ENCODE measurements around the gene USP6.
A peak's percentile ranks its signal among the peaks of the same experiment; 100 is the strongest.
"Not testable (repeated sequence)": the region's sequence is repeated elsewhere in the genome, so short reads cannot be mapped to it uniquely, and the experiment has no call there.

Gene USP6

DNA sequence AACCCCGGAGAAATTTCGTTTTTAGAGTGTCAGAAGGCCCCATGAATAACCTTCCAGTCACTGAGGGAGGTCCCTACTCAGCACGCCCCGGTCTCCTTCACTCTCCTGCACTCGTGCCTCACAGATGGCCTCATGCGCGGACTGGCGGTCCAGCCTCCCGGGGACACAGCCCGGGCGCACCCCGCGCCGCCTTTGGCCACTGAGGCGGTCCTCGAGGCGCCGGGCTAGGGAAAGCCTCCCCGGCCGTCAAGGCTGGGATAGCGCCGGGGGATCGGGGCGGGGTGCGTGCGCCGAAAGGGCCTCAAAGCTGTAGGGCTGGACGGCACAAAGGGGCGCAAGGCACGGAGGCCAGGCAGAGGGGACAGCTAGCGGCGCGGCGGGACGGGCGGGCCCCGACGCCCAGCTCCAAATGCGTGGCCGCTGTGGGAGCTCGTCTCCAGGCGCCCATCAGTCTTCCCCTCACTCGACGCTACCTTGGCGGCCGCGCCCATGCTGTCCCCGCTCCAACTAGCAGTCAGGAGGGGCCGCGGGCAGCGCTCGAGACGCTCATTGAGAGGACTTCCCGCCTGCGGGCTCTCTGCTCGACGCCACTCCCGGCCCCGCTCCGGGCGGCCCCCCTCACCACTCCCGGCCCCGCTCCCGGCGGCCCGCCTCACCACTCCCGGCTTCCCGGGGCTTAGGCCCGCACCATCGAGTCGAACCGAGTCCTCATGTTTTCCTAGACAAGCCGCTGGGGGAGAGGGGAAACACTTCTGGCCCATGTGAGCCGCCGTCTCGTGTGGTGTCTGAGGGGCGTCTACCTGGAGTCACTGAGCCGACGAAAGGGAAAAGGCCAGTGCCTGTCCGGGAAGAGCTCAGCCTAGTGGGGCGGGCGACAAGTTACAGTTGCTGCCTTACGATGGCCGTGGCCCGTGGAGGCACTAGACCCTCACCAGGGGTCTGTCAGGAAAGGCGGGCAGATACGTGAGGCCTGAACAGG is at the start of gene USP6:
Gene USP6 (plus strand): TSS at position 360 of the 979 bp plus-strand sequence. CDS start 14,336 bp downstream, outside the sequence.
- DNase-seq (ENCODE audit: low read depth in 2 of 2): no peak
- TF ChIP-seq, protein P1, sequence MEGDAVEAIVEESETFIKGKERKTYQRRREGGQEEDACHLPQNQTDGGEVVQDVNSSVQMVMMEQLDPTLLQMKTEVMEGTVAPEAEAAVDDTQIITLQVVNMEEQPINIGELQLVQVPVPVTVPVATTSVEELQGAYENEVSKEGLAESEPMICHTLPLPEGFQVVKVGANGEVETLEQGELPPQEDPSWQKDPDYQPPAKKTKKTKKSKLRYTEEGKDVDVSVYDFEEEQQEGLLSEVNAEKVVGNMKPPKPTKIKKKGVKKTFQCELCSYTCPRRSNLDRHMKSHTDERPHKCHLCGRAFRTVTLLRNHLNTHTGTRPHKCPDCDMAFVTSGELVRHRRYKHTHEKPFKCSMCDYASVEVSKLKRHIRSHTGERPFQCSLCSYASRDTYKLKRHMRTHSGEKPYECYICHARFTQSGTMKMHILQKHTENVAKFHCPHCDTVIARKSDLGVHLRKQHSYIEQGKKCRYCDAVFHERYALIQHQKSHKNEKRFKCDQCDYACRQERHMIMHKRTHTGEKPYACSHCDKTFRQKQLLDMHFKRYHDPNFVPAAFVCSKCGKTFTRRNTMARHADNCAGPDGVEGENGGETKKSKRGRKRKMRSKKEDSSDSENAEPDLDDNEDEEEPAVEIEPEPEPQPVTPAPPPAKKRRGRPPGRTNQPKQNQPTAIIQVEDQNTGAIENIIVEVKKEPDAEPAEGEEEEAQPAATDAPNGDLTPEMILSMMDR (IDR thresholded peaks at IDR 0.05; ENCODE audit: low read depth, low read length): no peak
- no peak within 1 kb of the TSS for H3K4me3 ChIP-seq (replicated peaks in 1 of 2; ENCODE audit: low read depth in 2 of 2, low read length in 2 of 2)

DNA sequence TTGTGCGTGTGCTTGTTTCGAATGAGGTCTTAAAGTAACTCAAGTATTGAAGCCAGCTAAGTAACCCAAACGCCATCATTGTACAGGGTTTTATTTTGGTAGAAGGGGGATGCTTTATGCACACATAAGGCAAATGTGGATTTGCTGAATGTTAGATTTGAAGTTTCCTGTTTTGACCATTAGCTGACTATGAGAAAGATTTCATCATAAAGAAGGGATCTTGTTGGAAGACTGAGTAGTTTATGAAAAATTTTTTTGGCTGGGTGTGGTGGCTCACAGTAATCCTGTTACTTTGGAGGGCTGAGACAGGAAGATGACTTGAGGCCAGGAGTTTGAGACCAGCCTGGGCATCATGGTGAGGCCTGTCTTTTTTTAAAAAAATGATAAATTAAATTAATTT is 47.6 kb upstream of the USP6 start:
- TF ChIP-seq, protein P1 (IDR thresholded peaks at IDR 0.05; ENCODE audit: low read depth, low read length): no peak
- no peak overlapping the region for H3K4me3 ChIP-seq (replicated peaks in 1 of 2; ENCODE audit: low read depth in 2 of 2, low read length in 2 of 2)
- DNase-seq (ENCODE audit: low read depth in 2 of 2): no peak

DNA sequence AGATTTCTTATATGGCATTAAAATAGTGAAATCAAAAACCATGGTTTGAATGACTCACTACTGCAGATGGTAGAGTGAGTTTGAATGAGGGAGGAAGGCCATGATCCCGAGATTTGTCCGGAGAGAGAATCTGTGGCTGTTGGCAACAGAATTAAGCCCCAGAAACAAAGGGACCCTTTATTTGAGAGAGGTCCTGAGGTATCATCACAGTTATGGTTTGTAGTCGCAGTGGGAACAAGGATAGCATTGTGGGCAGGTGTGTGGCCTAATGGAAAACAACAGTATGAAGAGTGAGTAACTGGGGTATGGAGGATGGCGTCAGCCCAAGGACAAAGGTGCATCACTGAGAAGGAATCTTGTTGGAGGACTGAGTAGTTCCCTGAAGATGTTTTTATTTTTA is 46.1 kb upstream of the USP6 start:
- H3K4me3 ChIP-seq (replicated peaks in 1 of 2; ENCODE audit: low read depth in 2 of 2, low read length in 2 of 2): no peak overlapping the region
- DNase-seq (ENCODE audit: low read depth in 2 of 2): no peak
- TF ChIP-seq, protein P1 (IDR thresholded peaks at IDR 0.05; ENCODE audit: low read depth, low read length): no peak

DNA sequence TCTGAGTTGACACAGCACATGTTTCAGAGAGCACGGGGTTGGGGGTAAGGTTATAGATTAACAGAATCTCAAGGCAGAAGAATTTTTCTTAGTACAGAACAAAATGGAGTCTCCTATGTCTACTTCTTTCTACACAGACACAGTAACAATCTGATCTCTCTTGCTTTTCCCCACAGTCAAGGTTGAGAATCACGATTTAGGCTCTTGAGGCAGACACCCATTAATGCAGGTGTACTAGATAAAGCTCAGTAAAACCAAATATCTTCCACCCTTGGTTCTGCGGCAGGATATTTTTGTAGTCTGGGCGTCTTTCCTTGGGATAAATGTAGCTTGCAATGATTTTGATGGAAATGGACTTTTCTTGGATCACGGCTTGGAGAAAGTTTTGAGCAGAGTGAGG is 40.4 kb upstream of the USP6 start:
- DNase-seq (ENCODE audit: low read depth in 2 of 2); H3K4me3 ChIP-seq (replicated peaks in 1 of 2; ENCODE audit: low read depth in 2 of 2, low read length in 2 of 2): not testable (repeated sequence)

DNA sequence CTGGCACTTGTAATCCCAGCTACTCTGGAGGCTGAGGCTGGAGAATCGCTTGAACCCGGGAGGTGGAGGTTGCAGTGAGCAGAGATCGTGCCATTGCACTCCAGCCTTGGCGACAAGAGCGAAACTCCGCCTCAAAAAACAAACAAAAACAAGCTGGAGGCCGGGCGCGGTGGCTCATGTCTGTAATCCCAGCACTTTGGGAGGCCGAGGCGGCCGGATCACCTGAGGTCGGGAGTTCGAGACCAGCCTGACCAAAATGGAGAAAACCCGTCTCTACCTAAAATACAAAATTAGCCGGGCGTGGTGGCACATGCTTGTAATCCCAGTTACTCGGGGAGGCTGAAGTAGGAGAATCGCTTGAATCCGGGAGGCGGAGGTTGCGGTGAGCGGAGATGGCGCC is 38.6 kb upstream of the USP6 start:
- not testable (repeated sequence) for DNase-seq (ENCODE audit: low read depth in 2 of 2); H3K4me3 ChIP-seq (replicated peaks in 1 of 2; ENCODE audit: low read depth in 2 of 2, low read length in 2 of 2)

DNA sequence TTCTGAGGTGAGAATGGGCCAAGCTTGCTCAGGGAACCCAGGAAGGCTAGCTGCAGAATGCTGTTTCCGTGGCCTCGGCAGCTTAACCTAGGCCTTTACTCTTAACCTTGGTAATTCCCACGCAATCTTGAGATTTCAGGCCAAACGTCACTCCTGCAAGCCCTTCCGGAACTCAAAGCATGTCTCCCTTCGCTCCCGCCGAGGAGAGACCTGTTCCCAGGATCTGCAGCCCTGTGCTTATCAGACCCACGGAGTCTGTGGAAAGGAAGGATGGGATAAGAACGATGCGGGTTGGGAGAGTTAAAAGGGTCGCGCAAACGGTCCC is 38.1 kb upstream of the USP6 start:
- DNase-seq (ENCODE audit: low read depth in 2 of 2): no peak
- peak overlapping the region; percentile 66 to 68 for H3K4me3 ChIP-seq (replicated peaks in 1 of 2; ENCODE audit: low read depth in 2 of 2, low read length in 2 of 2)
- TF ChIP-seq, protein P1 (IDR thresholded peaks at IDR 0.05; ENCODE audit: low read depth, low read length): no peak

DNA sequence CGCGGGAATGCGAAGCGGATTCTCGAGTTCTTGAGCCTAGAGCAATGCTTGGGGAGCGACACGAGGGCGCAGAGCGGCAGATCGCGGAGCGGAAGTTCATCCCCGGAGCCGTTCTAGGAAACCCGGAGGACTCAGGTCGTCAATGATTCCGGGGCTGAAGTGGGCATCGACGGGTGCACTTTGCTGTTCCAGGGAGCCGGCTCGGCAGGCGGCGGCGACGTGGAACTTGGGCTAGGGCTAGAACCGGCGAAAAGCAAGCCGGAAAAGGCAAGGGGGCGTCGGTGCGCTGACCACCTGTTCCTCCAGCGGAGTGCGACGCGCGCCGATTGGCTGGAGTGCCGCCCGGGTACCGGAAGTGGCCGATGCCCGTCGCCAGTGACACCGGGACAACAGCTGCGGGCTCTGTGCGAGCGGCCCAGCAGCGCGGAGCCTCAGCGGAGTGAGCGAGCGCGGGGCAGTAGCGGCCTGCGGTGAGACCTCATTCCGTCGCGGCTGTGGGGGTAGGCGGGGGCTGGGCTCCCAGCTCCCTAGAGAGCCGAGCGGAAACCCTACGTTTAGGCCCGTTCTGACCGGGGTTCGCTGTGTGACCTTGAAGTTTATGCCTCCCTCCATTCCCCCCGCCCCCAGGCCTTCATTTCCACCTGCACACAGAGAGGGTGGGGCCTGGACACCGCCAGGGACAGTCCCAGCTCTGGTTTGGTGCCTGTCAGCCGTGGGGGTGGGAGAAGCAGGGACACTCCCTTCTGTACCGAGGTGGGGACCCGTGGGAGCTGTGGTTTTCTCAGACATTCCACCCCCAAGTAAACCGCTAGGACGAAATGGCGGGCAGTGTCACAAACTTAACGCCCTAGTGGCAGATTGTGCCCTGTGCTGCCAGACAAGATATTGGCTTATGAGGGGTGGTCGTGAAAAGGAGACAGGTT is 37.5 kb upstream of the USP6 start, which contains the start of gene ZFP3:
Gene ZFP3 (plus strand): TSS at position 362 of the 923 bp plus-strand sequence. CDS start 13,038 bp downstream, outside the sequence.
- DNase-seq (ENCODE audit: low read depth in 2 of 2): peak; percentile 83
- TF ChIP-seq, protein P1 (IDR thresholded peaks at IDR 0.05; ENCODE audit: low read depth, low read length): no peak
- peak within 1 kb of the TSS; percentile 66 to 68 for H3K4me3 ChIP-seq (replicated peaks in 1 of 2; ENCODE audit: low read depth in 2 of 2, low read length in 2 of 2)

Data from cardiac fibroblast (primary cell).